NCI-H1436 treated with DMSO at 0.1 percent for 48 hours (cell line): ENCODE measurements around the gene POU3F3.

ENCODE experiments used
- DNase-seq: peaks from one replicate; lab custom pipeline; 2025; lab: John Stamatoyannopoulos, UW

The POU3F3 gene

DNA sequence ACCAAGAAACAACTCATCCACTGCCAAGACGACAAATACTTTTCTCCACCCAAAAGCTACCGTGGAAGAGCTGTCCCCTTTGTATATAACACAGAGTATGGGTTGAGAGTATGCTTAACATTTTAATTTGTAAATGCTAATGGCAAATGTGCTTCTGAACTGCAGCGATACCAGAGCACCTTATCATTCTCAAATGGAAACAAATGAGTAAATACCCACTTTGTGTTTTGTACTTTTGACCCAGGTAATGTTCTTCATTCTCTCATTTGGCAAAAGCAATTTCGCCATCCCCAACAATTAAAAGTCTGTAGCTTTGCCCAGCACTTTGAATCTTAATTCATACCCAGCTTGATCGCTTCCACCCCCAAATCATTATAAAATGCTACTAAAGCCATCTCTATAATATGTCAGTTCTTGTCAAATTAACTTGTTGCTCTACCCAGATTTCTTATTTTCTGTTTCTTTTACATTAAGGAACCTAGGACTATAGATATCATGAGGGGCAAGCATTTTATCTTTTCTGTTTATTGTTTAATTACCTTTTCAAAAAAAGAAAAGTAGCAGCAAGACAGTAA lies 6.2 kb upstream of the POU3F3 start:
- DNase-seq = no peak

DNA sequence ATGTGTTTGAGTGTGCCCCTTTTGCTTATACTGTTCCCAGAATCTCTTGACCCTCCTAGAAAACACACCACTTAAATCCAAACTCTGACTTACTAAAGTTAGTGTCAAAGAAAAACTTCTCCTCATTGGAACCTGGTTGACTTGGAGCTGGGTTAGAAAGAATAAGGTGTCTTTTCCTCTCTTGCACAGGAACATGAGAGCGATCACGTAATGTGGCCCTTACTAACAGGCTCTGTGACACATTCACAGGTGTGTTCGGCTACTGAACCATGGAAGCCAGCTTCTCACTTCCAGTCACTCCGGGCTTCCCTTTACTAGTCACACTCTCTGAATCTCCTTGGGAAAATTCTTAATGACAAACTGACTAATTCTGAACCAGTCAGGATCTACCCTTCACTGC lies 5.4 kb upstream of the POU3F3 start:
- no peak for DNase-seq

DNA sequence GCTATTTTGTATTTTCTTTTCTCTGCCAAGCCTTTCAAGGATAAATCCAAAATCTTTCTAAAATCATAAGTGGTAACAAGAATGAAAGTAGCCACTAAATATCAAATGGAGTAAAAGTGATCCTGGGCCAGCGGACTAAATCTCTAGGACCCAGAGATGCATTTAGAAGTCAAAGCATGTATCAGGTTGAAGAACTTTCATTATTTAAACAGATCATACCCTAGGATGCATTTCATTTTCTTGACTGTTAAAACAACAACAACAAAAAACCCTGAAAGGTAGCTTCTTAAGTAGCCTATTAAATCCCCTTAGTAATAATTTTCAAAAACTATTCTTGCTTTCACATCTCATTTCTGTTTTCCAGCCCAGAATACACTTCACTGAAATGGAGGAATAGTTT lies 4.8 kb upstream of the POU3F3 start:
- DNase-seq = no peak

DNA sequence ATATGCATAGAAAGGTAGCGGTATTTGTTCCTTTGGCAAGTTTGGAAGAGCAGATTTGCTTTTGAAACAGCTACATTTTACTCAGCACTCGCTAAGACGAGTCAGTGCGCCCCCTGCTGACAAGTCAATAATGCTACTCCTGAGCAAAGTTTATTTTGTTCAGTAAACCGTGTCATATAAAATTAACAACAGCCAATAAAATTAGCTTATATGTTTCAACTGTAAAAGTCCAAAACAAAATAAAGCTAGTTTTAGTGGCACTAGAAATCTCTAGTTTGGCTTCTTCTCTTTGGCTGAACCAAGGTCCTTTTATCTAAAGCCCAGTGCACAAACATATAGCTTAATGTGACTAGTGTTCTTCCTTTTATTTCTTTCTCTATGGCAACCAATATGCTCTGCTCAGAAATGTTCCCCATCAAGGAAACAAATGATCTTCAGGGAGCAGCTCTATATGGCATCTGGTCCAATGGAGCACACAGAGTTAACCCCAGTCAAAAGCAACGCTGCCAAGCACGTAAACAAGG lies 4.2 kb upstream of the POU3F3 start:
- no peak for DNase-seq

DNA sequence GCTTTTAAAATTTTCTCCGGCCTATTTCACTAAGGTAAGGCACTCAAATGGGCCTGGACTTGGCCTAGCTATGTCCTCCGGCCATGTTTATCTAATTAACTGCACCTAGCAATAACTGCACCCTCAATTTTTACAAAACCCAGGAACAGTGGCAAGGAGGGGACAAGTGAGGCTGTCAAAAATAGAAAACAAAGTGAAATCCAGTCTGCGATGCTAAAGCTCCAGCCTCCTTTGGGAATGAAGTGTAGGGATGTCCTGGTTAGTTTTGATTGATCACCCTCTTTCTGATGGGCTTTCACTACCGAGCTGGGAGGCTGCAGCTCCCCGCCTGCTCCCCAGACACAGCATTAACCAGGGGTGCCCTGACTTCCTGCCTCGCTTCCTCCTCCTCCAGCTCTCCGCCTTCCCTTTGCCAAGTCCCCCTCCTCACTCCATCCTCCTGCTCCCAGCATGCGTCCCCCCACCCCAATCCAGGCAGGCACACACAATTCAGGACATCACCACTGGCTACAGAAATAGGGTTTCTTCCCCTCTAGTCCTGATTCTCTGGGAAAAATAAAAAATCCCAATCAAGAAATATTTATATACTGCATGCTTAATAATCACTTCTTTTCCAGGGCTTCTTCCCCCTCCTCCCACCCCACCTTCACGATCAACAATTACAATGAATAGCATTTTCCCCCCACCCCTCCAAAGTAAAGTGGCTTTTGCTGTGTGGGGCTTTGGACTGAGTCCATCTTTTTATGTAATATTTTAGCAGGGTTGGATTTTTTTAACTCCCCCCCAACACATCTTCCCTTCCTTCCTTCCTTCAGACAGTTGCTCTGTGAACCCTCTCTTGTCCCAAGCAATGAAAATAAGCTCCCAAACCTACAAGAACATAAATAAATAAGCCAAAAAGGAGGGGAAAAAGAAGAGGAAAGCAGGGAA lies 3.3 kb upstream of the POU3F3 start:
- DNase-seq = no peak

DNA sequence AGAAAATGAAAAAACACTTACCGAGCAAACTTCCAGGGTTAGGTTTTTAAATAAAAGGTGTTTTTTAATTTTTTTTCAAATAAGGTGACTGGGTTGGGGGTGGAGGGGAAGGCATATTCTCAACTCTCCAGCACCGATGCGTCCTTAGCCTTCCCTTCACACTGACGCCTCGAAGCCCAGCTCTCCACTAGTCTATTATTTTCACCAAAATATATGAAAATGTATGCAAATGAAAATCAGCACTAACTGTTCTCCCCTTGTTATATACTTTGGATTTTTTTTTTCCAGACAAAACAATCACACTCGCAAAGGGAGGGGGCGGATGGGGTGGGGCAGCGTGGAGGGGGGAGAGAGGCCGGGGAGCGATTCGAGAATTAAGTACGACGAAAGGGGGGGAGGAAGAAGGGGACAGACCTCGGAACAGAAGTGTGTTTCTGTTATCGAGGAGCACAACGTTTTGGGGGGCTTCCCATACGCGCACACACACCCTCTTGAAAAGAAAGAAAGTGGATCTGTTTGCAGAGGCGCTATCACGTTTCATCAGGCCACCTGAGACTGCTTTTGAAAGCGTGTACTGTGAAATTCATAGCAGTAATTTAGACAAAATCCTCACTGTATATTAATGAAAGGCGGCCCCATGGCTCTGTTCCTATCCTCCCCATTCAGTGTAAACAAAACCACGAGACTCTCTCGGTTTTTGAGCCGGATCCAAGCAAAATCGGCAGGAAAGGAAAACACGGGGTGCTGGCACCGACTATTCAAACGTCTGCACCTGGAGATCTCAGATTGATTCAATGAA lies 2.4 kb upstream of the POU3F3 start:
- no peak for DNase-seq

DNA sequence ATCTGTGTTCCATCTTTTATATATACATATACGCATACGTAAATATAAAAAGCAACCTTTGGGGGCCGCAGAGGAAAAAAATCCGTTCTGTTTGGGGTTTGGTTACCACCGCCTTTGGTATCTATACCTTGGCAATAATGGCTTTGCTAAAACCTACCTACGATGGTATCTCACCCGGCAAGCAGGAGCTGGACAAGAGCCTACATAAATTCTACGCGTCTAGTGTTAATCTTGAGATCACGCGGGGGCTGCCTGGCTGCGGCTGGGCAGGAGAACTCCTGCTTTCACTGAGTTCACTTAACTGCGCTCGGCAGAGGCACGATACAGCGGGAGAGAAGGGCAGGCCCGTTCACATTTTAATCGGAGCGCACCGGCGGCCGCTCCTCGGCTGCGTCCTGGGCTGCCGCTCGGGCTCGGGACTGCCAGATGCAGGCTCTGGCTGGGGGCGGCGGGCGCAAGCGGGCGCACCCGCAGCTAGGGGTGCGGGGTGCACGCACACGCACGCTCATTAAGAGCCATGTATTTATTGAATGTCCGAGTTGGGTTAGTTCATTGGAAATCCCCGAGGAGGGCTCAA lies 1.7 kb upstream of the POU3F3 start:
- DNase-seq = no peak

DNA sequence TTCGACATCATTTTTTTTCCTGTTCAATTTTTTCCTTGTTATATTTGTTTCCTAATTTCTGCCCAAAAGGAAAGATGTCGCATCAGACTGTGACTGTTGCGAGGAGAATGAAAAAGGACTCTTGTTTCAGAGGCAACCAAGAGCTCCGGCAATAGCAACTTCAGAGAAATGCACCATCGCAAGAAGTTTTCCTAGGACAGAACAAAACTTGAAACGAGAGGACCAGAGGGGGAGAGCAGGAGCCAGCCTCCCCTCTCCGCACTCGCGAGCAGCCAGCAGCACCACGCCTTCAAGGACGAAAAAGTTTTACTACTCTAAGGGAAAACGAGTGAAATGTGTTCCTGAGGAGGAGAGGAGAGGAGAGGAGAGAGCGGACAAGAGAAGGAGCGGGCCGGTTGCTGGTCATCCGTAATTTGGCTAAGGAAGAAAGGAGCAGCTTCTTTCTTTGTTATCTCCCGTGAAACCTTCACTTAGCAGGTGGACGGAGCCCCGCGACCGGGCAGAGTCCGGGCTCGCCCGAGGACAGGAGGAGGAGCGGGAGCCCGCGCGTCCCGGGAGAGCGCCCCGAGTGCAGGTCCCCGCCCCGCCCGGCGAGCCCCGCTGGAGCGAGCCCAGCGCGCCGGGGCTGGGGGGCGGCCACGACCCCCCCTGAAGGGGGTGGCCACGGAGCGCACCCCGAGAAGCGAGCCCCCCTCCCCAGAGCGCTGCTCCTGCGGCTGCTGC lies 744 bp downstream of the POU3F3 start:
- DNase-seq = no peak

DNA sequence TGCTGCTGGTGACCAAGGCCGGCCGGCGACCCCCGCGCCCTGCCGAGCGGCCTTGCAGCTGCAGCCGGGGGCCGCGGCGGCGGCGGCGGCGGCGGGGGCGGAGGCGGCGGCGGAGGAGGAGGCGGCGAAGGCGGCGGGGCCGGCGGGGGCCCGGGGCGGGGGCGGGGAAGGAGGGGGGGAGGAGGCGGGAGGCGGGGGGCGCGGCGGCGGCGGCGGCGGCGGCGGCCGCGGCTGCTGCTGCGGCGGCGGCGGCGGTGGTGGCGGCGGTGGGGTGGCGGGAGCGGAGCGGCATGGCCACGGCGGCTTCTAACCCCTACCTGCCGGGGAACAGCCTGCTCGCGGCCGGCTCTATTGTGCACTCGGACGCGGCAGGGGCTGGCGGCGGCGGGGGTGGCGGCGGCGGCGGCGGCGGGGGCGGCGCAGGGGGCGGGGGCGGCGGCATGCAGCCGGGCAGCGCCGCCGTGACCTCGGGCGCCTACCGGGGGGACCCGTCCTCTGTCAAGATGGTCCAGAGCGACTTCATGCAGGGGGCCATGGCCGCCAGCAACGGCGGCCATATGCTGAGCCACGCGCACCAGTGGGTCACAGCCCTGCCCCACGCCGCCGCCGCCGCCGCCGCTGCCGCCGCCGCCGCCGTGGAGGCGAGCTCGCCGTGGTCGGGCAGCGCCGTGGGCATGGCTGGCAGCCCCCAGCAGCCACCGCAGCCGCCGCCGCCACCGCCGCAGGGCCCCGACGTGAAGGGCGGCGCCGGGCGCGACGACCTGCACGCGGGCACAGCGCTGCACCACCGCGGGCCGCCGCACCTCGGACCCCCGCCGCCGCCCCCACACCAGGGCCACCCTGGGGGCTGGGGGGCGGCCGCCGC lies 1.5 kb downstream of the POU3F3 start:
- DNase-seq = no peak

DNA sequence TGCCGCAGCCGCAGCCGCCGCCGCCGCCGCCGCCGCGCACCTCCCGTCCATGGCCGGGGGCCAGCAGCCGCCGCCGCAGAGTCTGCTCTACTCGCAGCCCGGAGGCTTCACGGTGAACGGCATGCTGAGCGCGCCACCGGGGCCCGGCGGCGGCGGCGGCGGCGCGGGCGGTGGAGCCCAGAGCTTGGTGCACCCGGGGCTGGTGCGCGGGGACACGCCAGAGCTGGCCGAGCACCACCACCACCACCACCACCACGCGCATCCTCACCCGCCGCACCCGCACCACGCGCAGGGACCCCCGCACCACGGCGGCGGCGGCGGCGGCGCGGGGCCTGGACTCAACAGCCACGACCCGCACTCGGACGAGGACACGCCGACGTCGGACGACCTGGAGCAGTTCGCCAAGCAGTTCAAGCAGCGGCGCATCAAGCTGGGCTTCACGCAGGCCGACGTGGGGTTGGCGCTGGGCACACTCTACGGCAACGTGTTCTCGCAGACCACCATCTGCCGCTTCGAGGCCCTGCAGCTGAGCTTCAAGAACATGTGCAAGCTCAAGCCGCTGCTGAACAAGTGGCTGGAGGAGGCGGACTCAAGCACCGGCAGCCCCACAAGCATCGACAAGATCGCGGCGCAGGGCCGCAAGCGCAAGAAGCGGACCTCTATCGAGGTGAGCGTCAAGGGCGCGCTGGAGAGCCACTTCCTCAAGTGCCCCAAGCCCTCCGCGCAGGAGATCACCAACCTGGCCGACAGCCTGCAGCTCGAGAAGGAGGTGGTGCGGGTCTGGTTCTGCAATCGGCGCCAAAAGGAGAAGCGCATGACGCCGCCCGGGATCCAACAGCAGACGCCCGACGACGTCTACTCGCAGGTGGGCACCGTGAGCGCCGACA lies 2.4 kb downstream of the POU3F3 start:
- no peak for DNase-seq

DNA sequence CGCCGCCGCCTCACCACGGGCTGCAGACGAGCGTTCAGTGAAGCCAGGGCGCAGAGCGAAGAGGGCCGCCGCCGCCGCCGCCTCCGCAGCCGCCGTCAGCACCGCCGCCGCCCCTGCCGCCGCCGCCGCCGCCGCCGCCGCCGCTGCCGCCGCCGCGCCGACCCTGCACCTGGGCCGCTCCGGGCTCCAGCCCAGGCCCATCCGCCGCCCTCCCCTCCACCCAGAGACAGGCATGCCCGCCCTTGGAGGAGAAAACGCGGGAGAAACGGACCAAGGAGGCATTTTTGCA lies 3.0 kb downstream of the POU3F3 start:
- no peak for DNase-seq

DNA sequence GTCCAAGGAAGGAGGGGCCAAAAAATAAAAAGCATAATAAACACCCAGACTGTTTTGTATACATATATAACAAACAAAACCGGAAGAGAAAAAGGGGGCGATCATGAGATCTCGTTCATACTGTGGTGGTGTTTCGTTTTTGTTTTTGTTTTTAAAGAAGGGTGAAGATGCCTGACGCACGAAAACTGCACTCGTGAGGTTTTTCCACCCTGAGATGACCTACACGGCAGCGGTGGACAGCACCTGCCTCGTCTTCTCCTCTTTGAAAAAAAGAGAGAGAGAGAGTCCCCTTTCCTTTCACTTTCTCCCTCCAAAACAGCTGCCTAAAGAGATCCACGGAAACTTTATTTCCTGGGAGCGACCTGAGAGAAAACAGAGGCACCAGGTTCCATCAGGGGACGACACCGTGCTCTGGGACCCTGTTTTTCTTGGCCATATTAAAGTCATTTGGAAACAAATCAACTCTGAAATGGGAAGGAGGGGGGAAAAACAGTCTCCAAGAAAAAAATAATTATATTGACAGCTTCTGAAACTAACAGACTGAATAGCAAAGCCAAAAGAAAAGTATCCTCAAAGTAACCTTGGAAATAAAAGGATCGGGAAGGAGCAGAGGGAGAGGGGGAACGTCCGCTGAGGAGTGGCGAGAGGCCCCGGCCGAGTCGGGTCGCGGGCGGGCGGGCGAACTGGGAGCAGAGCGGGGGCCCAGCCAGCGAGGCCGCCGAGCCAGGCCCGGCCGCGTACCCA lies 3.5 kb downstream of the POU3F3 start:
- no peak for DNase-seq

DNA sequence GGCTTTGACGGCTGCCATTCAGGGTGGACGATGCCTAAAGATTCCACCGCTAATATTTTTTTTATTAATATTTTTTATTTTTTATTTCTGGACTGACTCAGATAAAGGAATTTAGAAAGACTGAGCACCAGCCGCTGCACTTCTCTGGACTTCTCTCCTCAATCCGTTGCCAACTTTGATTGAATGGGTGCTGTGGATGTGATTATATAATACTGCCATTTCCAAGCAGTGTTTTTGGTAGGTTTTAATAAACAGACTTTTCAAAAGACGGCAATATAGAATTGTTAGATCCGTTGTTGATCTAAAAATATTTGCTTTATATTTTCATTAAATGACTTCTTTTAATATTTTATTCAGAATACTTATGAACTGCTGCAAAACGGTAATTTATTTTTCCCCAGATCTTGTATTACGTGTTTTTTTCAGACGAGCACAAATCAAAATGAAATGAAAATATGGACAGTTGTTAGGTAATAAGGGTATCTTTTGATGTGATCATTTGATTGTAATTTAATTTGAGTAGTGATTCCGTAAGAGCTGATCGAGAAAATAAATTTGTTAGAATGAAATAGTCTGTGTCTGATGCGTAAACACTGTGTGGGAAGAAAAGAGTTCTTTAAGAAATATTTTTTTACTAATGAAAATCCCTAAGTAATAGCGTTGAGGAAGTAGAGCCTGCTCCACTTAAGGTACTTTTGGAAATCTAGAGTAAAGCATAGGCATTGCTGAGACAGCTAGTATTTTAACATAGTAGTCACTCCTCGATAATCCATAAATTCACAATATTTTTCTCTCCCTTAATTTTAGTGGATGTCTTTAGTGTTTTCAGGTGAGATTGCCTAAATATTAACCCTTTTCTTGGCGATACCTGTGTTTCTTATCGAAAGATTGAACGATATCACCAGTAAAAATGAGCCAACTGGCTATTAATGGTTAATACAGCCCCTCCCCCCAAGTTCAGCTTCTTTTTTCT lies 4.4 kb downstream of the POU3F3 start:
- DNase-seq = no peak

DNA sequence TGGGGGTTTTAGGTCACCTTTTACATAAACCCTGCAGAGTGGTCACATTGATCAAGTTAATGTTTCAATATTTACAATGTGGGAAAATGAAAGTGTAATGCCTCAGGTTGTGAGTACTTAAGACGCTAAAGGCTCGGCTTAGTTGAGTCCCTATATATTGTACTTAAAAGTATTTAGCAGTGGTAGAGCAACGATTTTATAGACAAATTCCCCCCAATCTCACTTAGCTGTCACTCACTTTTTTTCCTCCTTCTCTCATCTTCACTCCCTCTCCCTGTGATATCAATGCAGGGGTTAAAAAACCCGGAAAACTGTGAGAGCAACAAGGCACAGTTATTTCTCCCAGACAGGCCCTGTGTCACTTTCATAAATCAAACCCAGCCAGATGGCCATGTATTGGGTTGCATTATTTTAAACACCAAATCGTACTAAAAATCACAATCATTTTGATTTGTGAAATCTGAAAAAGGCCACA lies 5.4 kb downstream of the POU3F3 start:
- no peak for DNase-seq

DNA sequence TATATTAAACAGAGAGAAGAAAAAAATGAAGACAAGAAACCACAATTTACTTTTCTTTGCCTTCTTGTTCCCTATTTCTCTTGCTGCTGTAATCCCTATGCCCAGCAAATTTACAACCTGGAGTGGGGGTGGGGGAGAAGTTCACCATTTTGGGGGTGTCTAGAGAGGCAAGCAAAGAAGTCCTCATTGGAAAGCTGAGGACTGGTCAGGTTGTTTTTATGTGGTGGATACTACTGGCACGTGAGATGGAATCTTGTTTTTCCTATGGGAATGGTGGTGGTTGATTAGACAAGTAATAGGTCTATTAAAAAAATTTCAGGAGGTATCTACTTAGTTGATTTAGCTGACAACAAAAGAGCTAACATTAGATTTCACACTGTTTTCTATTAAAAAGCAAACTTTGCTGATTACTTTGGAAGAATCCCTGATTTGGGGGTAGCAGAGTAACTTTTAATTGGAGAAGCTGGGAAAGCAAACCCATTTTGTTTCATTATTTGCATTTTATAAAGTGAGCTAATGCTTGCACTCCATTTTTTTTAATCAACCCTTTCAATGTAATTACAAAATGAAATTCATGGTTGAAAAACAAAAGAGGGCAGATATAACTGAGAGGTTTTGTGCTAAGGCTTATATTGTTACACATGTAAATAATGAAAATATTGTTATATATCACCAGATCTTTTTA lies 6.0 kb downstream of the POU3F3 start:
- no peak for DNase-seq

DNA sequence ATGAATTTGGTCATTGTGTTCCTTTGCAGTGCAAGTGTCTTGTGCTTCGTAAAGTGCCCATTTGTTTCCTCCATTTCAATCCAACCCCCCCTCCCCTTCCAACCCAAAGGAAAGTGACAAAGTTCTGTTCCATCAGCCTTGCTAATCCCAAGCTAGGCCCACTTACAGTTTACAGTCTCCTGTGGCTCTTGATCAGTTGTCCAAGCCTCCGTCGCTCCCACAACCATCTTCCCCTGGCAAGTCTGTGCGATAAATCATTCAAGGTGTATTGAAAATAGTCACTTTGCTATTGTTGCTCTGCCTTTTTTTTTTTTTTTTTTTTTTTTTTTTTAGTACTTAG lies 6.5 kb downstream of the POU3F3 start:
- DNase-seq = no peak

DNA sequence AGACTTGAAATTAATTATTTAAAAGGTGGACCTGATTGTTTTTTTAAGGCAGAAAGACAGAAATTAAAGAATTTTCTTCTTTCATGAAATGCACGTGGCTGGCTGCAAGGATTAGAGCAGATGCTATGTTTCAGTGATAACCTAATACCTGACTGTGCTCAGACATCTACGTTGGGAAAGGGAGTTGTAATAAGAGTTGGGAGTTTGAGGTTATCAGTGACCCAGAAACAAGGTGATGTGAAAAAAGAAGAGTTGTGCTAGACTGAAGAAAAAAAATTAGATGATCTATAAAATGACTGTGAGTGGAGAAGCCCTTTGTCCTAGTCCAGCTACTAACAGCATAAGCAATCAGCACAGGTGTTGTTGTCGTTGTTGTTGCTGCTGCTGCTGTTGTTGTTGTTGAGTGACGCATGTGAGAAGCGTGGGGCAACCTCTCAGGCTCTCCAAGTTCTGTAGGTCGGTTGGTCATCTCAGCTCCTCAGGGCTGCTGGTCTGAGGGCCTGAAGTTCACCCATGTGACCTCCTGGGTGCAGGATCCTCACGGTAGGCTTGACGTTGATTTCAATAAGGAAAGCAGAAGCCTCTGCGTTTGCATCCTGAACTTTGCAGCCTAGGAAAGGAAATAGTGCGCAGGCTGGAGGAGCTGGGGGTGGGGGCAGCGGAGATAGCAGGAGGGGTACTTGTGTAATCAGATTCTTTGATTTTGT lies 7.6 kb downstream of the POU3F3 start:
- no peak for DNase-seq
